SK-N-SH (cell line): ENCODE measurements around the gene HNRNPL.

ENCODE experiments used
- CTCF ChIP-seq: fragments of 200-600 bp; sonication (generic); IDR thresholded peaks from 2 replicates; pipeline ENCODE4 v1.6.1; 2017; ENCODE audit warnings: antibody characterized with exemption, mild to moderate bottlenecking, moderate library complexity
- MXI1 ChIP-seq: IDR thresholded peaks from 2 replicates; pipeline ENCODE4 v1.6.1; 2012; ENCODE audit warnings: mild to moderate bottlenecking, low read depth, low read length, improper control_type of control experiment
- POLR2AphosphoS5 ChIP-seq: IDR thresholded peaks from 2 replicates; pipeline ENCODE4 v1.6.1; 2012; ENCODE audit warnings: low read depth, low read length
- RAD21 ChIP-seq: IDR thresholded peaks from 2 replicates; pipeline ENCODE4 v1.6.1; 2012; ENCODE audit warnings: mild to moderate bottlenecking, low read length
- RCOR1 ChIP-seq: fragments of 150-350 bp; IDR thresholded peaks from 2 replicates; pipeline ENCODE4 v1.6.1; 2017; ENCODE audit warnings: antibody characterized with exemption, low read length
- SMC3 ChIP-seq: IDR thresholded peaks from 2 replicates; pipeline ENCODE4 v1.6.1; 2012; ENCODE audit warnings: low read depth, low read length, improper control_type of control experiment
- YY1 ChIP-seq: IDR thresholded peaks from 2 replicates; pipeline ENCODE4 v1.4.0; 2012; ENCODE audit warnings: low read depth, mild to moderate bottlenecking

GRCh38 chr19:38793671-38794070, 56.1 kb downstream of the HNRNPL start:
- TF ChIP-seq MXI1 (no peak), RAD21 (no peak), SMC3 (no peak), POLR2AphosphoS5 (no peak), CTCF (no peak), YY1 (no peak), RCOR1 (no peak)
